Esophagus squamous epithelium (tissue), 4 donors: ENCODE results near the gene CLCN7.

Experiments used
- POLR2A ChIP-seq, 4 donors: fragments of 450-650 bp; IDR thresholded peaks; one replicate each; pipeline ENCODE4 v1.6.1; 2017; ENCODE audit warnings: antibody characterized with exemption in 4 of 4, mild to moderate bottlenecking in 4 of 4, moderate library complexity in 3 of 4
- TF ChIP-seq, protein P1 (sequence below), 6 experiments: fragments of 450-650 bp in 4 of 6; fragments of 200-600 bp in 2 of 6; sonication (generic) in 2 of 6; IDR thresholded peaks; one replicate each; pipeline ENCODE4 v1.5.1; 2016 to 2019; ENCODE audit warnings: antibody characterized with exemption in 6 of 6, mild to moderate bottlenecking in 4 of 6, moderate library complexity in 4 of 6

DNA sequence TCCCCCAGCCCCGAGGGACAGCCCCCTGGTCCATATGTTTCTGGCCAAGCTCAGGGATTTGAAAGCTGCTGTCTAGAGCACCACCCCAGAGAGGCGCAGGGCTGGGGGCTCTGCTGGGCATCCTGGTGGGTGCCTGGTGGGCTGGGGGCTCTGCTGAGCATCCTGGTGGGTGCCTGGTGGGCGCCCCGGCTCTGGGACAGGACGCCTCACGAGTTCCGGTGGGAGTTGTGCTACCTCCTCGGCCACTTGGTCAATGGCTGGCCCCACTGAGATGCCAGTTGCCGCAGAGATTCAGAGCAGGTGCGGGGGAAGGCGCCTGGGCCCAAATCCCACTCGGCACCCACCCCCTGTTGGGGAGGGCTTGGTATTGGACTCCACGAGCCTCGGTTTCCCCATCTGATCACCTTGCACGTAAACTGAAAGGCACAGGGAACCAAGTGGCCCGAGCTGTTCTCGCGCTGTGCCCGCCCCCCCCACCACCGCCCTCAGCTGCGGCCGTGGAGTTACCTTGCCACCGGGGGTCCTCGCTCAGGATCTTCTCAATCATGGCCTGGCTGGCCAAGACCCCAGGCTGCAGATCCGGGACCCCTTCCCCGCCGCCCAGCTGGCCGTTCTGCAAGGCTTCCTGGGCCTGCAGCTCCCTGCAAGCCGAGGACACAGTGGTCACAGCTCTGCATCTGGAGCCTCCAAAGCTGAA, 73.6 kb downstream of the CLCN7 start:
- TF ChIP-seq, protein P1, sequence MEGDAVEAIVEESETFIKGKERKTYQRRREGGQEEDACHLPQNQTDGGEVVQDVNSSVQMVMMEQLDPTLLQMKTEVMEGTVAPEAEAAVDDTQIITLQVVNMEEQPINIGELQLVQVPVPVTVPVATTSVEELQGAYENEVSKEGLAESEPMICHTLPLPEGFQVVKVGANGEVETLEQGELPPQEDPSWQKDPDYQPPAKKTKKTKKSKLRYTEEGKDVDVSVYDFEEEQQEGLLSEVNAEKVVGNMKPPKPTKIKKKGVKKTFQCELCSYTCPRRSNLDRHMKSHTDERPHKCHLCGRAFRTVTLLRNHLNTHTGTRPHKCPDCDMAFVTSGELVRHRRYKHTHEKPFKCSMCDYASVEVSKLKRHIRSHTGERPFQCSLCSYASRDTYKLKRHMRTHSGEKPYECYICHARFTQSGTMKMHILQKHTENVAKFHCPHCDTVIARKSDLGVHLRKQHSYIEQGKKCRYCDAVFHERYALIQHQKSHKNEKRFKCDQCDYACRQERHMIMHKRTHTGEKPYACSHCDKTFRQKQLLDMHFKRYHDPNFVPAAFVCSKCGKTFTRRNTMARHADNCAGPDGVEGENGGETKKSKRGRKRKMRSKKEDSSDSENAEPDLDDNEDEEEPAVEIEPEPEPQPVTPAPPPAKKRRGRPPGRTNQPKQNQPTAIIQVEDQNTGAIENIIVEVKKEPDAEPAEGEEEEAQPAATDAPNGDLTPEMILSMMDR (IDR thresholded peaks at IDR 0.05) = no peak
- no peak for TF ChIP-seq POLR2A (IDR thresholded peaks at IDR 0.05)
